SK-N-SH treated with all-trans-retinoic acid at 6 μM for 48 hours (cell line): ENCODE measurements around the gene PRRT3.

Source experiments
- CREB5 ChIP-seq: fragments of 250-450 bp; sonication (Bioruptor Pico); IDR thresholded peaks from 2 replicates; pipeline ENCODE4 v1.5.1; 2020; ENCODE audit warnings: low read depth, mild to moderate bottlenecking, moderate library complexity
- ESRRG ChIP-seq: fragments of 250-450 bp; sonication (Bioruptor Pico); IDR thresholded peaks from 2 replicates; pipeline ENCODE4 v1.6.1; 2021; ENCODE audit warnings: mild to moderate bottlenecking
- GLIS3 ChIP-seq: fragments of 250-450 bp; sonication (Bioruptor Pico); IDR thresholded peaks from 2 replicates; pipeline ENCODE4 v1.5.0; 2020; ENCODE audit warnings: mild to moderate bottlenecking, moderate library complexity
- ISL1 ChIP-seq: fragments of 250-450 bp; sonication (Bioruptor Pico); IDR thresholded peaks from 2 replicates; pipeline ENCODE4 v2.1.2; 2022; ENCODE audit warnings: mild to moderate bottlenecking, moderate library complexity
- POU6F1 ChIP-seq: fragments of 250-450 bp; sonication (Bioruptor Pico); IDR thresholded peaks from 2 replicates; pipeline ENCODE4 v1.8.0; 2021; ENCODE audit warnings: low read depth, mild to moderate bottlenecking, moderate library complexity, borderline replicate concordance
- TSHZ2 ChIP-seq: fragments of 250-450 bp; sonication (Bioruptor Pico); IDR thresholded peaks from 2 replicates; pipeline ENCODE4 v1.5.0; 2020; ENCODE audit warnings: mild to moderate bottlenecking, moderate library complexity
- ZFP3 ChIP-seq: fragments of 250-450 bp; sonication (Bioruptor Pico); IDR thresholded peaks from 2 replicates; pipeline ENCODE4 v1.5.0; 2020; ENCODE audit warnings: mild to moderate bottlenecking, moderate library complexity
- ZFP30 ChIP-seq: fragments of 450-650 bp; formaldehyde crosslinking; IDR thresholded peaks from 2 replicates; pipeline ENCODE4 v1.5.0; 2022; ENCODE audit warnings: mild to moderate bottlenecking, moderate library complexity

- TF ChIP-seq ZFP30 (CRISPR knock-in tag), result no peak
- TF ChIP-seq TSHZ2 (CRISPR knock-in tag), result no peak
- TF ChIP-seq CREB5 (CRISPR knock-in tag), result no peak
- no peak for TF ChIP-seq GLIS3 (CRISPR knock-in tag)
- TF ChIP-seq ZFP3 (CRISPR knock-in tag), result peak; percentile 92
- TF ChIP-seq ESRRG (CRISPR knock-in tag), result no peak
- TF ChIP-seq POU6F1 (CRISPR knock-in tag), result no peak
- TF ChIP-seq ISL1, result no peak
These were observed 35.2 kb downstream of the PRRT3 start, which contains the start of gene IL17RC for GRCh38 chr3:9916734-9917680.
